Amniotic epithelial cell (primary cell): ENCODE measurements around the gene TEDC1.

ENCODE experiments used
- DNase-seq: peaks from one replicate; pipeline ENCODE4 v3.0.0-alpha.2; 2010; ENCODE audit warnings: low read depth

Gene TEDC1

GRCh38 chr14:105526776-105527380 is 35.8 kb downstream of the TEDC1 start:
- DNase-seq = no peak

GRCh38 chr14:105527381-105527825 is 36.4 kb downstream of the TEDC1 start:
- DNase-seq = no peak

GRCh38 chr14:105527826-105528585 is 37.0 kb downstream of the TEDC1 start:
- DNase-seq = peak; percentile 44

- no peak for DNase-seq
Measured at GRCh38 chr14:105528586-105529318, 37.7 kb downstream of the TEDC1 start.

- no peak for DNase-seq
Measured at GRCh38 chr14:105529319-105529568, 38.2 kb downstream of the TEDC1 start.

GRCh38 chr14:105529569-105530284 is 38.7 kb downstream of the TEDC1 start:
- no peak for DNase-seq

- no peak for DNase-seq
Measured at GRCh38 chr14:105530285-105531087, 39.4 kb downstream of the TEDC1 start.

- no peak for DNase-seq
Measured at GRCh38 chr14:105531088-105531893, 40.2 kb downstream of the TEDC1 start.

- no peak for DNase-seq
Measured at GRCh38 chr14:105531894-105532623, 41.0 kb downstream of the TEDC1 start.

- DNase-seq = peak; percentile 3
Measured at GRCh38 chr14:105532735-105533141, 41.7 kb downstream of the TEDC1 start.

GRCh38 chr14:105533391-105533790 is 42.3 kb downstream of the TEDC1 start:
- DNase-seq = no peak

GRCh38 chr14:105533811-105534498 is 42.9 kb downstream of the TEDC1 start:
- DNase-seq = no peak

GRCh38 chr14:105534586-105534985 is 43.5 kb downstream of the TEDC1 start:
- DNase-seq = no peak

GRCh38 chr14:105536051-105536450 is 45.0 kb downstream of the TEDC1 start:
- no peak for DNase-seq

GRCh38 chr14:105536691-105537579 is 45.9 kb downstream of the TEDC1 start:
- no peak for DNase-seq

- DNase-seq = no peak
Measured at GRCh38 chr14:105537580-105538474, 46.8 kb downstream of the TEDC1 start.

- DNase-seq = no peak
Measured at GRCh38 chr14:105538481-105539049, 47.5 kb downstream of the TEDC1 start.
